Skeletal muscle cell (primary cell): Measurements from ENCODE around the gene PTPRK.

Source experiments
- DNase-seq: peaks from one replicate; pipeline ENCODE4 v3.0.0-alpha.2; 2010; ENCODE audit warnings: low read depth
- H3K4me3 ChIP-seq: 2 replicates; pipeline ENCODE4 v1.5.1; 2011; ENCODE audit warnings: low read depth, mild to moderate bottlenecking, control low read depth, low read length, moderate library complexity

Gene PTPRK

GRCh38 chr6:128518434-128519131 is 1.8 kb downstream of the PTPRK start:
- no peak for DNase-seq
- peak overlapping the region; percentile 96 for H3K4me3 ChIP-seq

GRCh38 chr6:128517124-128517523 is 3.3 kb downstream of the PTPRK start:
- H3K4me3 ChIP-seq: no peak overlapping the region
- no peak for DNase-seq

- no peak overlapping the region for H3K4me3 ChIP-seq
- no peak for DNase-seq
Observed at GRCh38 chr6:128516514-128516898, 3.9 kb downstream of the PTPRK start.

GRCh38 chr6:128515550-128516513 is 4.6 kb downstream of the PTPRK start:
- DNase-seq: no peak
- H3K4me3 ChIP-seq: no peak overlapping the region

- no peak for DNase-seq
- no peak overlapping the region for H3K4me3 ChIP-seq
Observed at GRCh38 chr6:128513878-128514277, 6.5 kb downstream of the PTPRK start.

GRCh38 chr6:128512296-128512695 is 8.1 kb downstream of the PTPRK start:
- DNase-seq: no peak
- H3K4me3 ChIP-seq: no peak overlapping the region

- no peak for DNase-seq
- H3K4me3 ChIP-seq: no peak overlapping the region
Observed at GRCh38 chr6:128511506-128511905, 8.9 kb downstream of the PTPRK start.

- no peak for DNase-seq
- H3K4me3 ChIP-seq: no peak overlapping the region
Observed at GRCh38 chr6:128509709-128510108, 10.7 kb downstream of the PTPRK start.

- peak; percentile 85 for DNase-seq
- no peak overlapping the region for H3K4me3 ChIP-seq
Observed at GRCh38 chr6:128508588-128509296, 11.7 kb downstream of the PTPRK start.

- no peak overlapping the region for H3K4me3 ChIP-seq
- DNase-seq: no peak
Observed at GRCh38 chr6:128507337-128508310, 12.8 kb downstream of the PTPRK start.

GRCh38 chr6:128505603-128506002 is 14.8 kb downstream of the PTPRK start:
- H3K4me3 ChIP-seq: no peak overlapping the region
- DNase-seq: no peak

- no peak for DNase-seq
- no peak overlapping the region for H3K4me3 ChIP-seq
Observed at GRCh38 chr6:128504003-128504654, 16.3 kb downstream of the PTPRK start.

GRCh38 chr6:128500749-128501600 is 19.4 kb downstream of the PTPRK start:
- H3K4me3 ChIP-seq: no peak overlapping the region
- no peak for DNase-seq

GRCh38 chr6:128500014-128500413 is 20.4 kb downstream of the PTPRK start:
- no peak for DNase-seq

GRCh38 chr6:128499079-128499731 is 21.2 kb downstream of the PTPRK start:
- DNase-seq: no peak
- no peak overlapping the region for H3K4me3 ChIP-seq

More at GRCh38 chr6:128500014-128500413, 20.4 kb downstream of the PTPRK start:
- H3K4me3 ChIP-seq: no peak overlapping the region

GRCh38 chr6:128498234-128498633 is 22.2 kb downstream of the PTPRK start:
- no peak overlapping the region for H3K4me3 ChIP-seq
- DNase-seq: no peak
